D341Med (cell line): Measurements from ENCODE around the gene AGAP1.
A peak's percentile ranks its signal among the peaks of the same experiment; 100 is the strongest.

Experiments used
- DNase-seq: peaks from one replicate; pipeline ENCODE4 v3.0.0; 2012; ENCODE audit warnings: low spot score

AGAP1 gene

DNA sequence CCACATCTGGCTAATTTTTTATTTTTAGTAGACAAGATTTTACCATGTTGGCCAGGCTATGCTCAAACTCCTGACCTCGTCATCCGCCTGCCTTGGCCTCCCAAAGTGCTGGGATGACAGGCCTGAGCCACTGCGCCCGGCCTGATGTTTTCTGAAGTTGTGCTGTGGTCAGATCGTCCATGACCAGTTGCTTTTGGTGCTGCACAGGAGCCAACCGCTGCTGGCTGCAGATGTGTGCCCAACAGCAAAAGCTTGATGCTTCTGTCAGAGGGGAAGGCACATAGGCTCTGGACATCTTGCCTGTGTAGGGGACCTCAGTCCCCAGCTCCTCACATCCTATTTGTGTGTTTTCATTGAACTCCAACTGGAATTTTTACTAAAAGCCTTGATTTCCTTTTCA is 218.3 kb downstream of the AGAP1 start:
- no peak for DNase-seq

DNA sequence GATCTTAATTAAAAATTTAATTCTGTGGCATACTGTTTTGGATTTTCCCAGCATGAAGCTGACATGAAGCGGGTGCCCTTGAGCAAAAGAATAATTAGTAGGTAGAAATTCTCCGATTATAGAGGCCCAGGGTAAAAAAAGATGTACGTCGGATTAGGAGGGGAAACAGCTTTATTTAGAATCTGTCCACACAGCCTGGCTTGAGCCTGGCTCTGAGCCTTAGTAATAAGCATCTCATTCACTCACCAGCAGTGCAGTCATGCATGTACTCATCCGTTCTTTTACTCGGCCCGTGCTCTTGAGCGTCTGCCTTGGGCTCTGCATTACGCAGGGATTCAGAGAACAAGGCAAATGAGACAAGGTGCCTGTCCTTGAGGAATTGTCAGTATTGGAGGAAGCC is 219.3 kb downstream of the AGAP1 start:
- DNase-seq, result no peak

DNA sequence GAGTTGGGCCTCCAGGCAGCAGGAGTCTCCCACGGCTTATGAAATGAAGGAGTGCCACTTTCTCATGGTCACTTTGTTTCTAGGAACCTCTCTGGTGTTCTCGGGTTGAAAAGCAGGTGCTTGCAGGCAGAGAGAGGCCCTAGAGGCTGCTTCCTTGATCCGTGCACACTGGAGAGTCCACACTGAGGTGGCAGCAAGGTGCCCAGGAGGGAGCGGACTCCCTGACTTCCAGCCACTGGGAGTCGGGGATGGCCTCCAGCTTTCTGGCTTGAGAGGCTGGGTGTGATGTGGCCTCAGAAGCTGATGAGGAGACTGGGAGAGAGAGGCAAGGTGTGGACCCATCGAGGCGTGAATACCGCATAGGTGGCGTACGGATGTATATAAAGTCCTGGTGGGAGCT is 221.8 kb downstream of the AGAP1 start:
- DNase-seq, result no peak

DNA sequence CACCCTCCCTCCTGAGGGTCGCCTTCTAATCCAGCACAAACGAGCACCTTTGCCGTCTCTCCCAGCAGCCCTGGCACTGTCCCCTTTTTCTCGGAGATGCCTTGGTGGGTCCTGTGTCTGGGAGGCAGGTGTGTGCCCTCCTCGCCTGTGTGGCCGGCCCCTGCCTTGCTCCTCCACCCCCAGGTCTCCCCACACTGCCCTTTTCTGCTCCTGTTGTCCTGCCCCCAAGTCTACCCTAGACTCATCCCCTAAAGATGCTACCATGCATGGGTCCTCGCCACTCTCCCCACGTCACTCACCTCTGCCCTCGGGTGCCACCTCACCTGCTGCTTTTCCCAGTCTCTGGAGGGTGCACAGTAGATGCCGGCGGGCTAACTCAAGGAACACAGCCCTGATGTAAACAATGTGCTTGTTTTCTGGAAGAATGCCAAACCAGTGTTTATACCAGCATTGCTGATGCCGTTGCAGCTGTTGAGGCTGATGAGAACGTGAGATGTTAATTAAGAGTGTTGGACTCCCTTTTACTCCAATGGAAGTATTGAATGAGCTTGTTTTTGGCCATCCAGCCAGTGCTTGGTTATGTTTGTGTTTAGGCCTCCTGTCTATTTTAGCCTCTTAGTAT is 223.1 kb downstream of the AGAP1 start:
- peak; percentile 67 for DNase-seq

DNA sequence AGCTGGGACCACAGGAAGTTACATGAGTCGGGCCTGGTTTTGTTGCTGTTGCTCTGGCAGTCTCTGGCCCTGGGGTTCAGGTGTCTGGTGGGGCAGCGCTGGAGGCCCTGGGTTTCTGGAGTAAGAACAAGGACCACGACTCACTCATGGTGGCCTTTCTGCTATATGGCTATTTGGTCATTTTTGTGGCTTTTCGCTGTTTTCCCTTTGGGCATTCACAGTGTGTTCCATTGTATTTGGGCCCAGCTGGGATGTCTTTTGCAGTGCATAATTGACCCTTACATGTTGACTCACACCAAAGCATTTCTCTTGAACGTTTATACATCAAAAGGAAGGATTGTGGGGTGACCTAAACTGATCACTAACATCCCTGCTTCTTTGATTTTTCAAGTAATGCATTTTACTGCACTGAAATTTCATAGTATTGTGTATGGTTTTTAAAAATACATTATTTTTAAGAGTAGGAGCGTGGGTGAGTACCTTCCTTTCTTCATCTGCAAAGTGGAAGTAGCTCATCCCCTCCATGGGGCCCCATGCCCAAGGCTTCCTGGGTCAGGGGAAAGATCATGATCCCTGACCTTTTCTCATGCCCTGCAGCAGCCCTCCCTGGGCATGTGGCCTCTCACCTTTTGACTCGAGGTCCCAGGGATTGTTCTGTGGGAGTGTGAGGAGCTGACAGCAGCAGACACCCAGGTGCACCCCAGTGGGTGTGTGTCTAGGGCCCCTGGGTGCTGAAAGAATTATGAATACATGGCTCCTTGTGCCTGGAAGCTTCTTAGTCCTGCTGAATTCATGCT is 225.5 kb downstream of the AGAP1 start:
- DNase-seq, result no peak

DNA sequence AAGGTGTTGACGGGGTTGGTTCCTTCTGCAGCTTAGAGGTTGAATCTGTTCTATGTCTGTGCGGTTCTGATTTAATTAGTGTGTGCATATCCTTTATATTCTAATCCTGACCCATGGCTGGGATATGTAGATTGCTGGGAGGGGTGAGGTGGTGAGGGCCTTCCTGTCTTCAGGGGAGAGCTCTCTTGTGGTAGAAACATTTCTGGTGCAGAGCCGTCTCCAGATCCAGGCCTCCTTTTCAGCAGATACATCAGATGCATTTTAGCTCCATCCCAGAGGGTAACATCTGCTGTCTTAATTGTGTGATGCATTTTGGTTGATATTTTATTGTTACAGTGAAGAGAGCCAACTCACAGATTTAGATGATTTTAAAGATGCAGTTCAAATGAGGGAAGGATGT is 227.8 kb downstream of the AGAP1 start:
- no peak for DNase-seq

DNA sequence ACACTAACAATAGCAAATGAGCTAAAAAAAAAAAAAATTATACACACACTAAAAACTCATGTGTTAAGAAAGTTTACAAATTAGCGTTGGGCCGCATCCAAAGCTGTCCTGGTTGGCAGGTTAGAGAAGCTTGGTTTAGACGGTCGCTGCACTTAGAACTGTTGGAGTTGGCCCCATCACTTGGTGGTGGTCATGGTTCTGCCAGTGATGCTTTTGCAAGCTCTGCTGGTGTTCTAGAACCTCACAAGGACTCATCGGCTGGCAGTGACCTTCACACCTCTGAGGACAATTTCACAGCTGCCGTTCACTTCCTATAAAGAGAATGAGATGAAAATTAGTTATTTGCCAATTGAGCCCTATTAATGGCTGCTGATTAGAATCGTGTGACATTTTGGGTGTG is 229.0 kb downstream of the AGAP1 start:
- no peak for DNase-seq

DNA sequence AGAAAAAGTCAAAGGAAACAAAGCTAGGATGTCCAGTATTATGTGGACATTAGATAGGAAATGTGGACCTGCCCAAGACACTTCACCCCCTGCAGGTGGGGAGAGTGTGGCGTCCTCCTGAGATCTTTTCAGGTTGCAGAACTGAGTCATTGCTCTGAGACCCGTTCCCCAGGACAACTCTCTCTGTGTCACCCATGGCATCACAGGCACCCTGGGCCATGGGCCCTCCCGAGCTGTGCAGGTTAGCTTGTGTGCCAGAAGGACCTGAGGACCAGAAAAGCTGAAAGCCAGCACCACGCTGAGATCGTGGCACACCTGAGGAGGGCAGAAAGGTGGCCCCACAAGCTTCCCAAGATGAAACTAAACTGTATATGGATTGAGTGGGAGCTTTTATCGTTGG is 229.5 kb downstream of the AGAP1 start:
- no peak for DNase-seq

DNA sequence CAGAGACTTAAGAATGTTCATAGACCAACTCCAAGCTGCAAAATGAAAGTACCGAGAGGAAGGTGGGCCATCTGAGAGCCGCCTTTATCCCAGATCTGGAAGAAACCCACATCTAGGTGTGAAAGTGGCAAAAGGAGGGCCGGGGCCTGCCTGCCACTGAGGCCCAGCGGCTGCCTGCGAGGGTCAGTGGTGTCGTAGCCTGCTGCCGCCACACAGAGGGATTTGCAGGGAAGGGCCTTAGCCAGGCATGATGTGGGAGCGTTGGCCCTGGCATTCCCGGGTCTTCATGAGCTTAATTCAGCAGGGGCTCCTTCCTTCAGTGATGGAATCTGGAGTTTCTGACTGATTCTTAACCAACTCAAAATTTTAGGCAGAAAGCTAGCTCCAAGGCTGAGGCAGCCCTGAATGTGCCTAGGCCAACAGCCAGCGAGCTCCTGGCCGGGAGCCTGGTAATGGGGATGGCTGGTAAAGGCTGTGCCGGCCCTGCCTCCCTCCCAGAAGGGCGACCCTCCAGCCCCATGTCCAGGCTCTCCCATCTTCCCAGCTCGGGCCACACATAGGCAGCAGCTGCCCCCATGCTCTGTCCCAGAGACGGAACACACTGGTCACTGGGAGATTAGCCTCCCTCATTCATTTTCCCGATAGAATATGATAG is 230.1 kb downstream of the AGAP1 start:
- DNase-seq, result no peak

DNA sequence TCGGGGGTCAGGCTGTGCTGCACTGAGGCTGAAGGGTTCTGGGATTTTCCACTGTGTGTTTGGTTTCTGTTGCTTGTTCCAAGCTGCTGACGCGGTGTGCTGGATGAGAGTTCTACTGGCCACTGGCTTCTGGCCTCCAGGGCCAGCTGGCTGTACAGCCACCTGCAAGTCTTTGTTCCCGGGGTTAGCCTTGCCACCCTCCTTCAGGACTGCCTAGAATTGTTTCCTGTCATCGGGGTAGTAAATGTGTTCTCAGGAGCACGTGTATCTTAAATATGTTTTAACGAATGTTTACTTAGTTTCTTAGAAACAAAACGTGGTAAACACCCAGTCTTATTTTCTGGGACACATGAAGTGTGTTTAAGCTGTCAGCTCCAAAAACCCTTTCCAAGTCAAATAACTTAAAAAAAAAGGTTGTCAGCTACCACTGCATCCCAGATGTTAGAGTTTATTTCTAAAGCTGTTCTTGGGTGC is 231.2 kb downstream of the AGAP1 start:
- no peak for DNase-seq

DNA sequence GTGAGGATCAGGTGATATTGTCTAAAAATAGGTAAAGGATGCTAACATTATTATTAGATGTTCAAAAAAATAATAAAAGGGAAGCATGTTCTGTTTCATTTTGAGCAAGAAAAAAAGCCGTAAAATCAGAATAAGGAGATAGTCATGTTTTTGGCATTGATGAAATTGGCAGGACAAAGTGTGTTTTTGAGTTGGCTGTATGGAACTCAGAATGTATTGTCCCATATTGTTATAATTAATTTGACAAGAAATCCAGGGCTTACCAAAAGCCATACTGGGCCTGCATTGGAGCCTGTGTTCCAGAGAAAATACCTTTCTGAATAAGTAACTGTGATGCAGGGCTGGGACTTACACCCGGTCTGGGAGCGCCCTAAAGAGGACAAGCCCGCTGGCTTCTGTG is 232.0 kb downstream of the AGAP1 start:
- no peak for DNase-seq

DNA sequence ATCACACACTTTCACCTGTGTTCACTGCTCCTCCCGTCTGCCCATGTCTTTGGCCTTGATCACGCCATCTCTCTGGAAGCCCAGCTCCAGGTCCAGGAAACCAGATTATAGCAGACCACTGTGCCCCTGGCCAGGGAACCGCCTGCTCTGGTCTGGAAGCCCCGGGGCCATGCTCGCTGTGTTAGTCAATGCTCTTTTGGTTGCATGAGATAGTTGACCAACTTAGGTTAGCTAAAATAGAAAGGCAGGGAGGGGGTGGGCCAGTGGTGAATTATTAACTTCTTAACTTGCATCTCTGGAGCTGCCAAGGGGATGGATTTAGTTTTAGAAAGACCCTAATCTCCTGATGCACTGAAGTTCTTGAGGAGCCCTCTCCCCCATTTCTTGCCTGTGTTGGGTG is 232.7 kb downstream of the AGAP1 start:
- no peak for DNase-seq

DNA sequence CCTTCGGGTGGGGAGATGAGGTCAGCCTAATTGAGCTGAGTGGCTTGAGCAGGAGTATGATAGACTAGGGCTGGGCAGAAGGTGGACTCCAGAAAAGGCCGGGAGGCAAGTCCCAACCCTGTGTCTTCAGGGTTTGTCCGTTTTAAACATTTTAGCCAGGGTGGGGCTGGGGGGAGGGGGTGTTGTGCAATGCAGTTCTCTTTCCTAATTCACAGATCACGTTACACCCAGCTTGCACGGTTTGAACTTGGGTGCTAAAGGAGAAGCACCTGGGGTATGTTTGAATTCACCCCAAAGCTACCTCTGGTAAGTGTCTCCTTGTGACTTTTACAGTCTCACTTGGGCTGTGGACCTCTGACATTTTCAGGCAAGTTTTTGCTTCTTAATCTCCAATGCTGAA is 233.3 kb downstream of the AGAP1 start:
- DNase-seq, result no peak

DNA sequence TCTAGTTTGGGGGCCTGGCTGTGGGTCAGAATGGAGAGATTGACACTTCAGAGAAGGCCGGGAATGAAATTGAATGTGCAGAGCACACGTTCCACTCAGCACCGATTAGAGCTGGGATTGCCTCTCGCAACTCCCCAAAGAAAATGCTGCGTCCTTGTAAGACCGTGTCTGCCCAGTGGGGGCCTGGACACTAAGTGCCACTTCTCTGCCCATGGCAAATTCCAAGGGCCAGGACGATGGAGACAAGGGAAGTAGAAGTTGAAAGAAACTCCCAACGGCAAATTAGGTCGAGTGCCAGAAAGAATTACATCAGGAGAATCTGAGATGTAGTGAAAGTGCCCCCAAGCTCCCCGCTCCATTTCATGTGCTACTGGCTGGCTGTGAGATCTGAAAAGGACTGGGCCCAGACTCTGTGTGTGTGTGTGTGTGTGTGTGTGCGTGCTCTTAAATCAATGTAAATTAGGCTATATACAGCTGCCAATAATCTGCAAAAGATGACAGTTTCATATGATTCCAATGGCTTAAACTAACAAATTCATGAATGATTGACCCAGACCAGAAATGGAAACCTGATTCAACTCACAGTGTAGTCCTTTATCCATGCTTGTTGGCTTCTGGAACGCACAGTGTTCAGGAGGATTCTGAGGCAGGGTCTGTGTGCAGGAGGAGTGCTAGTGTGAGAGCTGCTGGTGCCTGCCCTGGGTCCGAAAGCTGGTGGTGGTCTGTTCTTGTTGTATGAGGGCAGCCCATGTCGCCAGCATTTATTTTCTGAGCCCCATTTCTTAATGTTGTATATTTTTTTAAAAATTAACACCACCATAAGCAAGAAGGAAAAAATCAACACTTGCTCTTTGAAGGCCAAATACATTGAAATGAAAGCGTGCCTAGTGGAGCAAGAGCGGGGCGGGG is 234.3 kb downstream of the AGAP1 start:
- no peak for DNase-seq

DNA sequence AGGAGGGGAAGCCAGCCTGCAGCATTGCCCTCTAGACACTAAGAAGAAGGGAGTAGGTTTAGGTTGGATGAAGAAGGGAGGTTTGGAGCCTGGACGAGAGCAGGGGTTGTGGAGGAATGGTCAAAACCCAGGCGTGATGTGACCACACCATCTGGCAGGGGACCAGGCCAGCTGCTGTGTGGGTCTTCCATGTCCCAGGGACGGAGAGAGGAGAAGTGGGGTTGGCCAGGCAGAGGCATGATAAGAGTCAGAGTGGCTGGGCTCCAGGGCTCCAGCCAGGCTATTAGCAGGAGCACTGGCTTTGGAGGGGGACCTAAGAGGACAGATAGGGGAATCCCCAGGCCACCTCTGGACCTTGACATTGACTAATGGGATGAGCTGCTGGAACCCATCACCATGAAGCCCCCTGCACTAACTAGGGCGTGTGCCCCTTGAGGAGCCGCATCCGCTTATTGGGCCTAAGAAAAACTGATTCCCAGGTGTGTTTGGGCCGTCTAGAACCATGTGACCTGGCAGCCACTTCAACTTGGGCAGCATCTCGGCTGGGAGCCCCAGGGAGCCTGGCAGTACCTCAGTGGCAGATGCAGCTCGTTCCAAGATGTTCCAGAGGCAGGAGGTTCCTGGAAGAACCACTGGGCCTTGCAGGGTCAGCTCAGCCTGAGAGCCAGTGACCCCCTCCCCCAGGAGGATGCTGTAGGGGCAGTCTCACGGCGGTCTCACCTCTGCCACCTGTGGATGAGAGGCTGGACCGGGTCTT is 235.1 kb downstream of the AGAP1 start:
- no peak for DNase-seq

DNA sequence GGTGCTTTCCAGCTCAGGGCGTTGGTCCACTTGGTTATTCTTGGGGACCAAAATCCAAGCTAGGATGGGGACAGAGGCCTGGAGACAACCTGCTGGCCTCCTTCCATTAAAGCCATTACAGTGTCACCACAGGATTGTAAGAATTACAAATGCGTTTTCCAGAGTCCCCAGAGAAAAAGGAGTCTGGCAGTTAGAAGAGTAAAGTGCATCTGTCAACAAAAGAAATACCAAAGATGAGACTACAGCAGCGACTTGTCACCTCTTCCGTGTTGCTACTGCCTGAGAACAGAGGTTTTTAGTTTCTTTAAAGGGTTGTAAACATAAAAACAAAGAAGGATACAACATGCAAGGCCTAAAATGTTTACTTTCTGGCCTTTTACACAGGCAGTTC is 235.7 kb downstream of the AGAP1 start:
- no peak for DNase-seq

DNA sequence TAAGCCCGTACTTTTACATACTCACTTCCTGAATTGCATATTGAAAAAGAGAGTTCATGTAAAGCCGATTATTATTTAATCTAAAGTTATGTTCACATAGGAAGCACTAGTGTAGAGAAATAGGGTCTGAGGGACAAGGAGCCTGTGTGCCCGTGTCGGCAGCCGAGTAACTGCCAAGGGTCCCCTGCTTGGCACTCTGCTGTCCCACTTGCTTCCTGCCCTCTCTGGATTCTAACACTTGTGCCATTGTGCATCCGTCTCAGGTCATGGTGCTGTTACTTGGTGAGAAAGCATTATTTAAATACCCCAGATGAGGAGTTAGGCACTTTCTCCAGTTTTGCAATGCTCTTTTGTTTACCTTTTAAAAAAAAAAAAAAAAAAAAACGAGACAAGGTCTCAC is 236.3 kb downstream of the AGAP1 start:
- DNase-seq, result no peak

DNA sequence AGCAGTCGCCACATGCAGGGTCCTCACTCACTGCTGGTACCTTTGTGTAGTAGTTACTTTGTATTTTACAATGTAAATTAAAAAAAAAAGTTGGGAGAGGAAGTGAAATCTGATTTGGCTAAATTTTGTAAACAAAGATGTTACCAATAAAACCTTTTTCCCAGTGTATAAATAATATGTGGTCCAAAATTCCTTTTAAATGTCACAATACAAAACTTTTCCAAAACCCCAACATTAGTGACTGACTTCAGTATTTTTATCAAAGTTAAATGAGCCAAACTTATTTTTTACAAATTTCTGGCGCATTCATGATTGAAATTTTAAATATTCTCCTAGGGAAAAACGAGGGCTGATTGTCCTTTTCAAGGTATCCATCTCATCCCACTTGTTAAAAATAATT is 239.9 kb downstream of the AGAP1 start:
- DNase-seq, result no peak

DNA sequence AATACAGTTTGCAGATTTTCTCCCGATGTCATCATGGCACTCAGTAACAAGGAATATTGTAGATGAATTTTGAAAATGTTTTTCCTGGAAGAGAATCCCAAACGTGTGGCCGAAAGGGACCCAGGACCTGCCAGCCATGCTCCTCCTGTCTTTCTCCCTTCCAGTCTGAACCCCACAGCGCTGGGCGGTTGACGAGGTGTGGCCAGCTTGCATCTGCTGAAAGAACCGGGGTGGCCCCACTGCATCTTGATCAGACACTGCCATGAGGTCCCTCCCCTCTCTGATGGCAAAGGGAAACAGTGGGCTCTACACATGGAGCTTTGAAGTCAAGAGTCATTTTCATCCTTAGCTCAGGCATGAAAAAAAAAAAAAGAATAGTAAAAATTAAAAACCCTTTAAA is 240.3 kb downstream of the AGAP1 start:
- no peak for DNase-seq

DNA sequence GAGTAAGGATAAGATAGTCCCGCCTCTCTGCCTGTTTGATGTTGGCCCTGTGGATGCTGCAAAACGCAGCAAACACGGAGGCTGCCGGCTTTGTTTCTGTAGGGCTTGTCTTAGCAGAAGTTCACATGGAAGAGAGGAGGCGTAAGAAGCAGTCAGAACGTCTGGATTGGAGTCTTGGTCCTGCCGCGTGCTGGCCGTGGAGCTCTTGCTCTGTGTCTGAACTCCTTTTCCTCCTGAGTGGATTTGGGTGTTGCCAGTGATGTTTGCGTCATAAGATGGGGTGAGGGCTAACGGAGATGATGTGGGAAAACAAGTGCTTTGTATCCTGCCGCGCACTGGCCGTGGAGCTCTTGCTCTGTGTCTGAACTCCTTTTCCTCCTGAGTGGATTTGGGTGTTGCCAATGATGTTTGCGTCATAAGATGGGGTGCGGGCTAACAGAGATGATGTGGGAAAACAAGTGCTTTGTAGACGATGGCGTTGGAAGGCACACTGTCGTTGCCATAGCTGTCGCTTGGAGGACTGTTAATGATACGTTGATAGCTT is 240.9 kb downstream of the AGAP1 start:
- no peak for DNase-seq

DNA sequence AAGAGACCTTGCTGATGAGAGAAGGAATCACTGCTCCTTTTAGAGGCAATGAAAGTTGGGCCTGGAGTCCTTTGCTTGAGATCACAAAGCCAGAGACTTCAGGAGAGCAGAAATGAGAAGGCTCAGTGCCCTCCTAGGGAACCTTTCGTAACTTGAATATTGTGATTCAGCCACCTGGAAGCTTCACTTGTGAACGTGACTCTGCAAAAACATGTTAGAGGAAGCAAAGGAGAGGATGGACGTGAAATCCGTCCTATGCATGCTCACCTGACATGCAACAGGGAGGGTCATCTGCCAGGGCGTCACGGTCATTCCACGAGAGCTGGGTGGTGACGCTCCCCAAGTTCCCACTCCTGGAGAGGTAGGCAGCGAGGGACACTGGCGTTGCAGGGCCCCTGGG is 243.6 kb downstream of the AGAP1 start:
- no peak for DNase-seq
